Hematopoietic multipotent progenitor cell treated with erythropoietin and hydrocortisone succinate and interleukin-3 and kit ligand, for 8 days (in vitro differentiated cells): Measurements from ENCODE around the gene TMEM115.

Source experiments
- DNase-seq: peaks from one replicate; pipeline ENCODE4 v3.0.0-alpha.2; 2015

TMEM115 gene

DNA sequence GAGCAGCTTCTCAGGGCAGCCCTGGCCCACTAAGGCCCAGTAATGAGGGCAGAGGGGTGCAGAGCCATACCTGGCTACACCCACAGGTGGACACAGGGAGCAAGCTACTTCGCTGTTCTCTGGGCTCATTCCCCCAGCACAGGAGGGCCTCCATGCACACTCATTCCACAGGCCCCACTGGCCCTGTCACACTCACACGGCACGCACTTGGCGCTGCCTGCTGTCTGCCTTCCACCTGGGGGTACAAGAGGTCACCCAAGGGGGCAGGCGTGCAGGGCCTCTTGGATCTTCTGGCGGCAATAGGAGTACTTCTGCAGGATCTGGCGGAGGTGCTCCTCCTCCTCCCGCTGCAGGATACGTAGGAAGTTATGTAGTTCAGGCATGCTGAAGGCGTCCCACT is 29.0 kb downstream of the TMEM115 start:
- no peak for DNase-seq

DNA sequence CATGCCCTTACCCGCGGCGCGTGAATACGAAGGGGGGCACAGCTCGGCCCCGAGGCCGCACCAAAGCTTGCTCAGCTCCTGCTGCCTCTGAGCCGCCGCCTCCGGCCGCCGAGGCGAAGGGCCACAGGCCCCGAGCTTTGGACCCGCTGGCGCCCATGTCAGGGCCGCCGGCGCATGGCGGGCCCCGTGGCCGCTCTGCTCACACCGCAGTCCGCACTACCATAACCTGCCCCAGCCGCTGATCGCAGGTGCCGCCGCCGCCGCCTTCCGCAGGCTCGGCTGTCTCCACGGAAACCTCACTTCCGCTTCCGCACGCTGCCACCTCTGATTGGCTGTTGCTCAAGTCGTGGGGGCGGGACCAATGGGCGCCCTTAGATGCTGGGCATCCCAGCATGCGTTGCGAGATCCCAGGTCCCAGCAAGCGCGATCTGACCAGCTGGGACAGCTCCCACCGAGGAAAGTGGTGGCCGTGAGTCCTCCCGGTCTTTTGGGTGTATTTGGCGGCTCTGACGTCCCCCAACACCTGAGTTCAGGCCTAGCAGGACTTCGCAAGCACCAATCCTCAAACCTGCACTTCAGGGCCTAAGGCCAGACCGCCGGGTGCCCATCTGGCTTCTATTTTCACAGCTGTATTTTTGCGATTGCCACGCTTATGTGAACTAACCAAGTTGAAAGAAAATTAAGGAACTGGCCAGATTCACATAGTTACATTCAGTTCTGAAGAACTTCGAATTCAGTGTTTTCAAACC is 31.2 kb downstream of the TMEM115 start, which contains the start of gene TUSC2:
Gene TUSC2, minus strand, starts transcription at position 281 of the 749 bp plus-strand sequence. Its CDS starts 124 bp downstream, at position 157.
- peak; percentile 98 for DNase-seq

DNA sequence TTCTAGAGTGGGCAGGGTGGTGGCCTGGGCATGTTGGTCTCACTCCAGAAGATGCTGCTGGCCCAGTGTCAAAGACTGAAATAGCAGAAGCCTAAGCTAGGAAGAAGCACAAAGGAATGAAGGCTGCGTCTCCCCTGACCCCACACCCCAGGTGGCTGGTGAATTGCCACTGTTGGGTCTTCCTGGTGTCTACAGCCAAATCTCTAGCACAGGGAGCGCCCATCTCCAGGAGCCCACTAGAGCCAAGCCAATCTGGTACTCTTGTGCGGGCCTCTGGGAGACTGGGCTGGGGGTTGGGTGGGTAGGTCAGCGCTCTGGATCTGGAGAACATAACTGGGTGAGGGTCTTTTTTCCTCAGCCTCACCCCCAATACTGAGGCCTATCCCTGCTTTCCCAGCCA is 32.2 kb downstream of the TMEM115 start:
- DNase-seq = no peak

DNA sequence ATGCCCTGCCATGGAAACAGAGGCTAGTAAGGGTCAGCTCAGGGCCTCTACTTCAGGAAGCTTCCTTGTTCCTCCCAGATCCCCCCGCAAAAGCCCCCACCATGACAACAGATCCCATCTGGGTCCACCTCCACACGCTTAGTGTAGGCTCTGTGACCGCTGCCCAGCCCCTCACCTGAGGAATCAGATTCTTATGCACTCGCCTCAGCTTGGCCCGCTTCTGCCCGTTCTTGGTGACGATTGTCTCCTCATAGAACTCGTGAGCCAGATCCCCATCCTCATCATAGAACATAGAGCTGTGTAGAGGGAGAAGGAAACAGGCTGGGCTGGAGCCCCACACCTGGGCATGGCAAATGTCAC is 33.2 kb downstream of the TMEM115 start:
- DNase-seq = no peak

DNA sequence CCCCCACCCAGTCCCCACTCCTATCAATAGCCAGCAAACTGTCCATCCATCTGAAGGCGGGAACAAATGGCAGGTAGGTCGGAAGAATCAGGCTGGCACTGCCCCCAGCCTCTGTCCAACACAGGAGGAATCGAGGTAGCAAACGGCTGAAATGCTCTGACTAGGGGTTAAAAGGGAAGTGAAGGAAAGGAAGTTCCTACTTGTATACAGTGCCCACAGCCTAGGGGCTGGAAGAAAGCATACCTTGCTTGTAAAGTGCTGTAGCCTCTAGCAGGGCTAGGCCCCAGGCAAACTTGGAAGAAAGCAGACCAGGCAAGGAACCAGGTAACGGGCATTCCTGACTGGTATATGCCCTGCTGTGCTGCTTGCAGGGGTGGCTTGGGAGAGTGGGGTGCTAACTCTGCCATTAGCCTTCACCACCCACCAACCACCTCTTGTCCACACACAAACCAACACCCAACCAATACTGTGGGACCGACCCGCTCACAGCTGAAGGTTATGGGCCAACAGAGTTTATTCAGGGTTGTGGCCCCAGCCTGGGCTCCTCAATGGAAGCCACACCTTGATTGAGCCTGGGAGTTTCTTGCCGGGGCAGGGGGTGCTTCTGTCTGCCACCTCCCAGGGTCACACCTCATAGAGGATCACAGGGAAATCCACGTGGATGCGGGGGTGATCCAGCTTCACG is 33.7 kb downstream of the TMEM115 start:
- no peak for DNase-seq

DNA sequence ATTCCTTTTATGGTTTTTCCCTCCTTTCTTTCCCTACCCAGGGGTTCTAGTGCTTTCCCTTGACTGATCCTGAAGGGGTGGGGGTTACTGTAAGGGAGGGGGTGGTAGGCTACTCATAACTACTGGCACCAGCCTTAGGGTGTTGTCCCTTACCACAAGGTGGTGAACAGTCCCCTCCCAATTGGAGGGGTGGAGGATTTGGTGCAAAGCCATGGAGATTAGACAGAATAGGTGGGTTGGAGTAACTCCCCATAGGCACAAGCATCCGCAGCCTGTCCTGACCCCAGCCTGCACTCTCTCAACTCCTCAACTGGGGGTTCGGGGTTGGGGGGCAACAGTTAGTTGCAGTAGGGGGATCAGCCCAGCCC is 34.2 kb downstream of the TMEM115 start:
- DNase-seq = peak; percentile 44

DNA sequence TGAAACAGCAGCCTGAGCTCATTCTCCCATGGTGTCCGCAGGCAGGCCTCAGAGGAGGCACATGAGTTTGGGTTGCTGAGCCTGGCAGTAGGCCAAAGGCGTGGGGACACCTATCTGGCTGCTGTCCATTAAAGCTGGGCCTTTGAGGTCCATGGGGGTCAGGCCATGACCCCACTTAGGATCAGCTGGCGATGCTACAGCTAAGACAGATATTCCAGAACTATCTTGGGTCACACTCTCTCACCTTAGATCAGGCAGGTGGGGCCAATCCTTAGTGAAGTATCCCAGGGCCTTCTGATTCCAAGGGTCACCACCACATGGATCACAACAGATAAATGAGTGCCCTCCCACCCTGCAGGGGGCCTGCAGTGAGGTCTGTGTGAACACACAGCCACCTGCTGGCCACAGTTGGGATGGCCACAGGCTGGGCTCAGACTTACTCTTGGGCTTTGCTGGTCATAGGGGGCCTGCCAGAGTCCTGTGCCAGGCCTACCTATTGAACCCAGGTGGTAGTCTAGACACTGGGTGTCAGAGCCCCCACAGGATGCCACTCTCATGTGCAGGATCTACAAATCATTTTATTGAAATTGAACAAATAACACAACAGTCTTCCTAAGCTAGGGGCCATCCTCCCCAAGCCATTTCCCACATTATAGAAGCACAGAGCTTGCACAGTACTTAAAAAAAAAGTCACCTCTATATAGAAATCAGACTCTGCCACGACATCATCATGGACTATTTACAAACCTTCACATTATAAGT is 34.8 kb downstream of the TMEM115 start:
- peak; percentile 79 for DNase-seq

DNA sequence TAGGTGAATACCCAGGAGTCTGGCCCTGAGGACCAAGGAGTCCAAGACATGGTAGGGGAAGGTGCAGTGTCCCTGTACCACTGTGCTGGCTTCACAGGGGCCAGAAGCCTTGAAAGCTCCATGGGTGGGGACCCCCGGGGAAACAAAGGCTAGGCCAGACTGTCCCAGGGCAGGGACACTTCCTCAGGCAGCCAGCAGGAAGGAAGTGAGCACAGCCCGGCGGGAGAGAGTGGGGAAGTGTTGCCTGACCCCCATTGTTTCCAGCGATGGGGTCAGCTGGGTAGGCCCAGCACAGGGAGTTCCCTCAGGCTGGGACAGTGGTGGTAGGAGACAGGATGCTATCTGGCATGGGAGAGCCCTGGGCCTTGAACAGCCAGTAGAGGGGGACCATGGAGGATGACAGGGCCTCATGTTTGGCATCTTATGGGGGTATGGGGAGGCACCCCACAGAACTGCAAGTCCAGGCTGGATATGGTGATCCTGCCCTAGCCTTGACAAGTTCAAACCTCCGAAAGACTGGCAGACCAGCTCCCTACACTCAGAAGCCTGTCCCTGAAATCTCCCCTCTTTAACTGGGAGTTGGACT is 35.6 kb downstream of the TMEM115 start:
- DNase-seq = no peak

DNA sequence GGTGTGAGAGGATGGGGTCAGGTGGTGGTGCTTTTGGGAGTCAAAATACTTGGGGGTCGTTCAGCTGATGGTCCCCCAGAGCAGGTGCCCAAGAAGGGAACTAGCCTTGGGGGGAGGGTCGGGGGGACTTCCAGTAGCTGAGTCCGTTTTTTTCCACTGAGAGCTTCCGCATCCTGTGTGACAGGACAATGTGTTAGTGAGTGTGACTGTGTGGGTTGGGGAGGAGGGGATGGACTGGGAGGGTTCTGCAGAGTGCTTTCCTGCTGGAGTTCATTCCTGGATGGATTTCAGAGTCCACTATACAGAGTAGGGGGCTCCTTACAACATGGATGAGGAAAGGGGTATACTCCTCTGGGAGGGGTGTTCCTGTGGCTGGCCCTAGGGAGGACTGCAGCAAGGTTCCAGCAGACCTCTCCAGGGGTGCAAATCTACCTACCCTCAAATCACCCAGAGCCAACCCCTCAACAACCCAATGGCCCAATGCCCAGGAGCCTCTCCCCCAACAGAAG is 36.2 kb downstream of the TMEM115 start:
- no peak for DNase-seq

DNA sequence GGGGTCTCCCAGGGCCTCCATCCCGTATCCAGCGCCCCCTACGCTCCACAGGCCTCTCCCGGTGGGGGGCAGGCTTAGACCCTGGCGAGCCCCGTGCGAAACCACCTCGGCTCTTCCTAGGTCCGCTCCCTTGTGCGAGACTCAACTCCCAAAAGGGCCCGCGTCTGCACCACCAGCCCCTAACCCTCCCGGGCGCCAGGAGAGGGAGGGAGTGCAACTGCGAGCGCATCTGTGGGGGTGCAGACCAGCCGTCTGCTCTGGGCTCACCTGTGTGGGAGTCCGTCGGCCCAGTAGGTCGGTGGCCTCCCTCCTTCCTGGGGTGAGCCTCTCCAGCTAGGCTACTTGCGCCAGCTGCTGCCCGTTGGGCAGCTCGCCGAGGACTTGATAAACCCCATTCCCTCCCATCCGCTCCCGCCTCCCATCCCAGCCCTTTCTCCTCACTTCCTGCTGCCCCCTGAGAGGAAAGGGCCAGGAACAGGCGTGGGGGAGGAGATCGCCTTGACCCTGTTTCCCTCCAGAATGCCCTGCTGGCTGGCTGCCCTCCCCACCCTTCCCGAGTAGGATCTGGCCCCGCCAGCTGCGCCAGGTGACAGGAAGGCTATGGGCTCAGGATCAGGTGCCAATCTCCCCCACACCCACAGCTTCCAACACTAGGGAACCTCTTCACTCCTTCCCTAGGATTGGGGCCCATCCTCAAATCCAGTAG is 36.8 kb downstream of the TMEM115 start, which contains the start of gene HYAL2:
Gene HYAL2, minus strand, starts transcription at position 360 of the 706 bp plus-strand sequence. CDS start 2,256 bp downstream, outside the sequence.
- no peak for DNase-seq

DNA sequence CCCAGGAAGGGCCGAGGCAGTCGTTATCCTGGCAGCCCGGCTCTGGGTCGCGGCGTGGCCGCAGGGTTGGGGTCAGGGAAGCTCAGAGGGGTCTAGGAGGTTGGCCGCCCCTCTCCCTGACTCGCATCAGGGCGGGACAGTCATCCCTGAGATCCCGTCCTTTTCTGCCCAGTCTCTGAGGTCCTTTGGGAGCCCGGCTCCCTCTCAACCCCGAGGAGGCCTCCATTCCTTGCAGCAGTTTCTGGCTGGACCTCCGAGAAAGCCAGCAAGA is 37.3 kb downstream of the TMEM115 start:
- DNase-seq = no peak

DNA sequence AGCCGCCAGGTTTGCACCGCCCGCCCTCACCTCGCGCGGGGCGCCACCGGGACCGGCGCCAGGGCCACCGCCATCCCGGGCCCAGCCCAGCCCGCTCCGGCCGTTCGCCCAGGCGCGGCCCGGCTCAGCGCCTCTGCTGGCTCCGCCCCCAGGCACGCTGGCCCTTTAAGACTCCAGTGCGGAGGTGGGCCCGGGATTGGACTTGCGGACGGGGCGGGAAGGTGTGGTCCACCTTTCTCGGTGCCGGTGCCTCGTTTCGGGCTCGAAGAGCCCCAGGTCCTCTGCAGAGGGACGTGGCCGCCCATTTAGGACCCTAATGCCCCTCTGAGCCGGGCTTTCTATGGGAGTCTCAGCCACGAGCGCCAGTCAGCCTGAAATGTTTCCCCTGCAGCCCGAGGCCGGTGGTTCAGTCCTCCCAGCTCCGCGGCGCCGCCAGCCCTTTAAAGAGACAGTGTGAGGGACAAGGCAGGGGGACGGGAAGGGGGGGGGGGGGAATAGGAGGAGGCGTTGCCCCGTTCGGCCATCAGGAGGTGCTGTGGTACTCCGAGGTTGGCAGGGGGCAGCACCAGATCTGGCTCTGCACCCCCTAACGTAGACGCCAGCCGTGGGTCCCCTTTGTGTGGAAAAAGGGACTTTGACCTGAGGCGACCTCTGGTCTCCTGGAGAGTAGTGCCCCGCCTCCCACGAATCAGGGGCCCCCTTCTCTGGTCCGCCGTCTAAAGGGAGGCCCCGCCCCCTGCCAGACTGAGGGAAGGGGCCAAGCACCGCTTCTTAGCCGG is 37.8 kb downstream of the TMEM115 start:
- peak; percentile 87 for DNase-seq

DNA sequence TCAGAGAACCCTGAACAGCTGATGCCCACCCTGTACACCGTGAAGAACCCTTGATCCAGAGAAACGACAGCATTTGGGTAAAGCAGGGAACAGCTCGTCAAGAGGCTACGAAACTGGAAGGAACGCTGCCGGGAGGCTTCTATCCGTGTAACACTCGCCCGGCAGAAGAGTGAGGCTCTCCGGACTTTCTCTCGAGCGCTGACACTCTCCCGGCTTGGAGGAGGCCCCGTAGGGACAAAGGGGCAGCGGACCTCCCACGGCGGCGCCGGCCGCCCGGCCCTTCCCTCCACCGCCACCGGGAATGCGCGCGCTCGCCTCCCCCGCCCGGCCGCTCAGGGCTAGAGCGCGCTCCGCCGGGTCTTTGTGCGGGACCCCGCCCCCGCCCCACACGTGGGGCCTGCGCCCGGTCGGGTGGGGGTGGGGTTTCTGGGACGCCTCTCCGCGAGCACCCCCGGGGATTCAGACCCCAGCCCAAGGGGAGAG is 38.4 kb downstream of the TMEM115 start:
- peak; percentile 62 for DNase-seq

DNA sequence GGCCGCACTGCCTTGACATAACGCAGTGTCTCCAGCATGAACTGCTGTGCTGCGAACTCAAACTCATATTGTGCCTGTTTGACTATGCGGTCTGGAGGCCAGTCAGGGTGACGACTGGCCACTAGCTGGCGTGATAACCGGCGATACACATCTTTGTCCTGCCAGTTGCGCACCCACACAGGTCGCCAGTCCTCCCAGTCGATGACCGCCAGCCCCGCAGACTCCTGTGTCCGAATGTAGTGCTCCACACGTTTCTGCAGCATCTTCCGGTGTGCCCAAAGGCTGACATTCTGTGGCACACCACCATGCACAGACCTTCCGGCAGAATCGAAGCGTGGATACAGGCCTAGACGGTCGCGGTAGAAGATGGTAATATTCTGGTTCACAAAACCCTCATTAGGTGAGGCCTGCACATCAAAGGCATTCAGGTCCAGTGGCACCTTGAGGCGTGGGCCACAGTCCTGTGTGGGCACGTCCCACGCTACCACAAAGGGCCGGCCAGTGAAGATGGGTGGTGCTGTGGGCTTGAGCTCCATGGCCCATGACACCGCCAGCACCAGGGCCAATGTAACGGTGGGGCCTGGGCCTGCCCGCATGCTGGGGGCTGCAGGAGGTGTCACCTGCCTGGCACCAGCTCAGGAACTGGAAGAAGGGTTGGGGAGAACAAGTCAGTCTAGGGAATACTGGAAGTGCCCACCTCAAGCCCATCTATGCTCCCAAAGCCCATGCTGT is 39.3 kb downstream of the TMEM115 start:
- no peak for DNase-seq

DNA sequence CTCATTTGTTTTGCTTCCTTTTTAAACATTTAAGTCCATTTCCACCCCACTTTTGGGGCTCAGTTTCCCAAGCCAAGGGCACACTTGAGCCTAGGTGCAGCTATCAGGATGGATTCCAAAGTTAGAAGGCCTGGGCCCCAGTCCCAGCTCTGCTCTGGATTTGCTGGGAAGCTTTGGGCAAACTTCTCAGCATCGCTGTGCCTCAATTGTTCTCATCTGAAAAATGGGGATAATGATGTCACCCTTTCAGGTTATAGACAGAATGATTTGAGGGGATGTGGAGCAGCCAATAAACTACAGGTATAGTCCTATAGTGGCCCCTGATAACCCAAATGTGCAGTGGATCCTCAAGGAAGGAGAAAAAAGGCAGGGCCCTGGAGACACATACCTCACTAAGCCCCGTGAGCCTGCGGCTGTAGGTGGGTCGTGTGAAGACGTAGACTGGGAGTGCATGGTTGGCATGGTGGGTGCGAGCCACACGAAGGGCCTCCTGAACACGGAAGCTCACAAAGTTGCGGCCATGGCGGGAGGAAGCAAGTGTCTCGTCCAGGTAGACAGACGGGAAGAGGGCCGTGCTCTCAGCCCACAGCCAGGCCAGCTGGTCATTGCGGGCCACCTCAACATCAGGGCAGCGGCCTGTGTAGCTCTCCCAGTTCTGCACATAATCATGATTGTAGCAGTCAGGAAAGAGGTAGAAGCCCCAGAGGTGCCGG is 40.0 kb downstream of the TMEM115 start:
- DNase-seq = no peak

DNA sequence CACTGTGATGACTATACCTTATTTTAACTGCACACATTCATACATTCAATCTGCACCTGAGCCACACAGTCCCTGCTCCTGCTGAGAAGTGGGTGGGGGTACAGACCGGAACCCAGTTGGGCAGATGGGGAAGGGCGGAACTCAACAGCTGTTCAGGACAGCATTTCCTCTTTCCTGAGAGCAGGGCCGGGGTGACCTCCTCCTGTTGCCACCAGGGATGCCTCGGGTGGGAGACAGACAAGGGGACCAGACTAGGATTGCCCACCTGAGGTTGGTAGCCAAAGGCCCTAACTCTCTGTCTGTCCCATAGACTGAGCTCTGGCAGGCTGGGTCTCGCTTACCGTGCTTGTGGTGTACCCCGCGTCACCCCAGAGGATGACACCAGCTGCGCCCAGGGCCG is 40.7 kb downstream of the TMEM115 start:
- DNase-seq = no peak

DNA sequence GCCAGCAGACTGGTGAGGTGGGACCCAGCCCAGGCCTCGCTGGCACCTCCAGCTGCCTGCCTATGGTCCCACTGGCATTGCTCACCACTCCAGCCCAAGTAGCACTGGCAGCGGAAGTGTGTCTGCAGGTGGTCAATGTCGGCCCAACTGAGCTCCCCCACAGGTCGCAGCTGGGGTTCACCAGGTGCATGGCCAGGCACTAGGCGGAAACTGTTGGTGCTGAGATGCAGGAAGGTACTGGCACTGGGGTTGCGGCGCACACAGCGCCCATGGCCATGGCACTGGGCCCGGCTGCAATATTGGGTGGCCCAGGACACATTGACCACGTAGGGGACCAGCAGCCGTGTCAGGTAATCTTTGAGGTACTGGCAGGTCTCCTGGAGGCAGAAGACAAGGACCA is 41.2 kb downstream of the TMEM115 start:
- no peak for DNase-seq

DNA sequence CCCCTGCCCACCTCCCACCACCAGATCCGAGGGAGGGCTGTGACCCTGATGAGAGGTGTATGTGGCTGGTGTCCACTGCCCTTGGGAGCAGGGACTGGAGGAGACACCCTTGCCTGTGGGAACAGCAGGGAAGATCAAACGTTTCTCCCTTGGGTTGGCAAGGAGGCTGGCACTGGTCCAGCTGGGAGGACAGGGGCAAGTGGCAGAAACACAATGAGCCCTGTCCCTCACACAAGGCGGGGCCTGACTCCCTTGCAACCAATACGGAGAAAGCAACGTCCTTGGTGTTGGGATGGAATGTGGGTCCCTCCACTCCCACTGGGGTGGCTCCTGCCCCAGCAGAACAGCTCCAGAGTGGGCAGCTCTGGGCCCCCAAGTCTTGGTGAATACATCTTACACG is 42.0 kb downstream of the TMEM115 start:
- no peak for DNase-seq

DNA sequence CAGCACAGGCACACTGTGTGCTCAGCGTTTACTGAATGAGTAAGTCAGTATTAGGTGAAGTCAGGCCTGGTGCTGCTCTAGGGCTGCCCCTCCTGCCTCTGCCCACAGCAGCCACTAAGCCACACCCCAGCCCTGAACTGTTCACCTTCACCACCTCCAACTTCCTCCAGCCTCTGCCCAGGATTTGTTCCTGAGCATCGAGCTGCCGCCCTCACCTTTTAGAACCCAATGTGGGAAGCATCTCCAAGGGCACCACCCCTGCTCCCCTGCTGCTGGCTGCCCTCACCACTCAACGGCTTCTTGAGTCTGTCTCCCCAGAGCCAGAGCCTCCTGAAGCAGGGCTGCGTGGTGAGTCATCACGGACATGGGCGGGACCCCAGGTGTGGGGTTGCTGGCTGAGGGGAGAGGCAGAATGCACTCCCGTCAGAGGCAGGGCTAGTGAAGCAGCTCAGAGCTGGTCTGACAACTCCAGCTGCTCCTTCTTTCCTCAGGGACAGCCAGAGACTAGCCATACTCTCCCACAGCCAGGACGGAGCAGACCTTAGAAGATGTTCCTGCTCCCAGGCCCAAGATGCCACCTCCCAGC is 42.6 kb downstream of the TMEM115 start:
- no peak for DNase-seq

DNA sequence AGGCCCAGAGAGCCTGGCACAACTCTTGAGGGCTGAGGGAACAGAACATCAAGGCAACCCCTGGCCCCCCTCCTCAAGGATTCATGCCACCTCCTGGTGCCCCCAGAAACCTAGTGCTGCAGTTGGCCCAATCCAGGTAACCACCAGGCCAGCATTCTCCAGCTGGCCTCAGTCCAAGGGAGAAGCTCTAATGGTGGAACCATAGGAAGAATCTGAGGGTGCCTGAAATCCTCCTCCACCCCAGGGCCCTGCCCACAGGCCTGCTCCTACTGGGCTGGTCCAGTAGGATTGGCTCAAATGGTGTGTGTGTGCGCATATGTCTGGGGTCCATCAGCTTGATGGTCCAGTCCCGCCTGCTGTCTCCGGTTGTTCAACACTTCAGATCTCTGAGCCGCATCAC is 44.5 kb downstream of the TMEM115 start:
- no peak for DNase-seq
